Activated T-cell treated with anti-CD3 and anti-CD28 coated beads for 24 hours (primary cell): ENCODE data around the gene KRTAP25-1.

Experiments used
- DNase-seq: peaks from one replicate; pipeline ENCODE4 v3.0.0-alpha.2; 2020; ENCODE audit warnings: low read depth

The KRTAP25-1 gene

GRCh38 chr21:30248844-30249243, 40.5 kb downstream of the KRTAP25-1 start:
- no peak for DNase-seq

- no peak for DNase-seq
Observed at GRCh38 chr21:30245061-30245460, 44.3 kb downstream of the KRTAP25-1 start.

- no peak for DNase-seq
Observed at GRCh38 chr21:30243691-30244090, 45.6 kb downstream of the KRTAP25-1 start.

- DNase-seq: no peak
Observed at GRCh38 chr21:30240661-30241060, 48.7 kb downstream of the KRTAP25-1 start.
